HG03520 (cell line): ENCODE results near the gene ACOX3.
"Not testable (repeated sequence)": the region's sequence is repeated elsewhere in the genome, so short reads cannot be mapped to it uniquely, and the experiment has no call there.

Experiments
- ATAC-seq: cut with Tn5 transposase; IDR thresholded peaks from one replicate; pipeline ENCODE4 v1.9.1; 2021; ENCODE audit warnings: mild to moderate bottlenecking, moderate library complexity; ENCODE audit not compliant: unreplicated experiment

The ACOX3 gene

GRCh38 chr4:8391071-8391470 is 49.5 kb downstream of the ACOX3 start:
- ATAC-seq: no peak

- no peak for ATAC-seq
Measured at GRCh38 chr4:8390577-8390976, 49.9 kb downstream of the ACOX3 start.

GRCh38 chr4:8388528-8388870 is 52.0 kb downstream of the ACOX3 start:
- no peak for ATAC-seq

- no peak for ATAC-seq
Measured at GRCh38 chr4:8387615-8388527, 52.7 kb downstream of the ACOX3 start.

GRCh38 chr4:8387194-8387593 is 53.3 kb downstream of the ACOX3 start:
- no peak for ATAC-seq

GRCh38 chr4:8386731-8387130 is 53.8 kb downstream of the ACOX3 start:
- no peak for ATAC-seq

GRCh38 chr4:8386131-8386530 is 54.4 kb downstream of the ACOX3 start:
- not testable (repeated sequence) for ATAC-seq

GRCh38 chr4:8385611-8386010 is 54.9 kb downstream of the ACOX3 start:
- no peak for ATAC-seq

GRCh38 chr4:8385106-8385505 is 55.4 kb downstream of the ACOX3 start:
- no peak for ATAC-seq

GRCh38 chr4:8384397-8385060 is 56.0 kb downstream of the ACOX3 start:
- ATAC-seq: no peak

GRCh38 chr4:8383451-8384160 is 56.9 kb downstream of the ACOX3 start:
- no peak for ATAC-seq

GRCh38 chr4:8383016-8383415 is 57.5 kb downstream of the ACOX3 start:
- ATAC-seq: no peak

- ATAC-seq: no peak
Measured at GRCh38 chr4:8381814-8382581, 58.5 kb downstream of the ACOX3 start.

GRCh38 chr4:8380511-8381415 is 59.8 kb downstream of the ACOX3 start:
- no peak for ATAC-seq

- ATAC-seq: no peak
Measured at GRCh38 chr4:8379771-8380170, 60.8 kb downstream of the ACOX3 start.

- ATAC-seq: no peak
Measured at GRCh38 chr4:8379281-8379680, 61.2 kb downstream of the ACOX3 start.

- ATAC-seq: no peak
Measured at GRCh38 chr4:8378776-8379175, 61.7 kb downstream of the ACOX3 start.

GRCh38 chr4:8378101-8378724 is 62.3 kb downstream of the ACOX3 start:
- ATAC-seq: no peak
